ENCODE measurements around the gene FOXP1.

DNA sequence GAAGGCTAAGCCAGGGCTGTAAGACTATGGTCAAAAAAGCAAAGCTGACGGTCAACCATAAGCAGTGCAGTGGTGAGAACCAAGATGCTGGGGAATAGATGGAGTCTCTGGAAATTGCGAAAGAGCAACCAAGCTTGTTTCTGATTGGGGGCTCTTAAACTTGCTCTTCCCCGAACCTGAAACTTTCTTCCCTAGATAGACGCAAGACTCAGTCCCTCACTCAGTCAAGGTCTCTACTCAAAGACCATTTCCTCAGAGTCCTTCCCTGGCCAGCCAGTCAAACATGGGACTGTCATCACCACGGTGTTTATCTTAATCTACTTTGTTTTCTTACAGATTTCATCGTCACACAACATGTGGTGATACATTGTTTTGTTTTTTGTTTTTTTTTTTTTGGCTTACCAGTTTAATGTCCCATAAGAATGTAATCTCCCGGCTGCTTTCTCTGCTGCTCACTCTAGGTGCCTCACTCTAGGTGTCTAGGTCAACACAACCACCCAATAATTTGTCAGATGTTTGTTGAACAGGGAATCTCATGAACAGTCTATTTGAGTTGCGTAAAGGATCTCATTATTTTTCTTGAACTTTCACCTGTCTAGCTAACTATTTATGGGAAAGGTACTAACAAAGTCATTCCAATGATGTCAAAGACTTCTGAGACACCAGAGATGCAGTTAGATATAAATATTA is 495.4 kb downstream of the FOXP1 start:
- TF ChIP-seq, protein P1, sequence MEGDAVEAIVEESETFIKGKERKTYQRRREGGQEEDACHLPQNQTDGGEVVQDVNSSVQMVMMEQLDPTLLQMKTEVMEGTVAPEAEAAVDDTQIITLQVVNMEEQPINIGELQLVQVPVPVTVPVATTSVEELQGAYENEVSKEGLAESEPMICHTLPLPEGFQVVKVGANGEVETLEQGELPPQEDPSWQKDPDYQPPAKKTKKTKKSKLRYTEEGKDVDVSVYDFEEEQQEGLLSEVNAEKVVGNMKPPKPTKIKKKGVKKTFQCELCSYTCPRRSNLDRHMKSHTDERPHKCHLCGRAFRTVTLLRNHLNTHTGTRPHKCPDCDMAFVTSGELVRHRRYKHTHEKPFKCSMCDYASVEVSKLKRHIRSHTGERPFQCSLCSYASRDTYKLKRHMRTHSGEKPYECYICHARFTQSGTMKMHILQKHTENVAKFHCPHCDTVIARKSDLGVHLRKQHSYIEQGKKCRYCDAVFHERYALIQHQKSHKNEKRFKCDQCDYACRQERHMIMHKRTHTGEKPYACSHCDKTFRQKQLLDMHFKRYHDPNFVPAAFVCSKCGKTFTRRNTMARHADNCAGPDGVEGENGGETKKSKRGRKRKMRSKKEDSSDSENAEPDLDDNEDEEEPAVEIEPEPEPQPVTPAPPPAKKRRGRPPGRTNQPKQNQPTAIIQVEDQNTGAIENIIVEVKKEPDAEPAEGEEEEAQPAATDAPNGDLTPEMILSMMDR (IDR thresholded peaks at IDR 0.05) = no peak
- TF ChIP-seq POLR2A (IDR thresholded peaks at IDR 0.05) (no peak), EP300 (IDR thresholded peaks at IDR 0.05) (no peak)
